Activated T-helper 17 cell treated with anti-CD3 and anti-CD28 coated beads, Interleukin-2, amount 50 U/mL, for 72 hours (primary cell): Measurements from ENCODE around the gene ZMYND8. TPM values are rescaled to one million over a fixed set of nuclear protein-coding genes. Genes with fewer than 3 reads are reported as not detected.
"Not testable (repeated sequence)": the region's sequence is repeated elsewhere in the genome, so short reads cannot be mapped to it uniquely, and the experiment has no call there.

Experiments
- ATAC-seq: fragments of 150-1000 bp; cut with Tn5 transposase; replicated peaks from 2 replicates; pipeline ENCODE4 v1.10.0; 2021; ENCODE audit warnings: mild to moderate bottlenecking, moderate library complexity
- H3K27ac Mint-ChIP-seq: one replicate; pipeline ENCODE4 v1.8.0; 2022; ENCODE audit warnings: mixed read lengths
- H3K27me3 Mint-ChIP-seq: one replicate; pipeline ENCODE4 v1.8.0; 2022; ENCODE audit warnings: mixed read lengths
- H3K36me3 Mint-ChIP-seq: one replicate; pipeline ENCODE4 v1.8.0; 2022; ENCODE audit warnings: low read depth, mild to moderate bottlenecking, mixed read lengths
- H3K4me1 Mint-ChIP-seq: one replicate; pipeline ENCODE4 v1.8.0; 2022; ENCODE audit warnings: mixed read lengths
- H3K4me3 Mint-ChIP-seq: one replicate; pipeline ENCODE4 v1.8.0; 2022; ENCODE audit warnings: mild to moderate bottlenecking, mixed read lengths
- H3K9me3 Mint-ChIP-seq: one replicate; pipeline ENCODE4 v1.8.0; 2022; ENCODE audit warnings: mixed read lengths
- total RNA-seq, 2 donors: library from RNA; stranded (reverse); gene quantifications; one replicate each; pipeline ENCODE4 v1.2.3, GENCODE V29; 2022

The ZMYND8 gene
- total RNA-seq, 2 donors from 2014 or later: 35.3 to 39.4 TPM

DNA sequence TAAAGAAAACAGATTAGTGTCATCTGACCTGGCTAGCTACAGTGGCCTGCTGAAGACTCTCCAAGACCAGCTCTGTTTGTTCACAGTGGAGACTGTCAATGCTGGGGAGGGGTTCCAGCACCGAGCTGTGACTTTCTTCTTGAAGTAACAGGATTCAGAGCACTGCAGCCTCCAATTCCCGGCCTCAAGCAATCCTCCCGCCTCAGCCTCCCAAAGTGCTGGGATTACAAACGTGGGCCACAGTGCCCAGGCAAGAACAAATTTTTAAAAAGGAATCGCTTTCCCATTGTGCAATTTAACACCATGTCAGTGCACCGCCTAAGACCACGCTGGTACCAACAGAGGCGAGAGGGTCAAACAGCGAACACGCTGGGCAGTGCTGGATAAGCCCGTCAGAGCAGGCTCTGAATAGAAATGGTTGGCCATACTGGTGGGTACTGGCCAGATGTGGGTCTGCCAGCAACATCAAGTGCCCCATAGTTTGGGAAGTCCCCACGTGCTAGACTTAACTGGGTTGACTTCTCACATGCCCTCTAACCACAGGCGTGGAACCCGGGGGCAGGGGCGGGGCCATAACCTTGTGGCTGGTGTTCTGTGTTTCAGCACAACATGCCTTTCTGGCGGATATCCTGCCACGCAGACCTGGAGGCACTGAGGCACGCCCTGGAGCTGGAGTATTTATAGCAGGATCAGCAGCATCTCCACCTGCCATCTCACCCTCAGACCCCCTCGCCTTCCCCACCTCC lies 168.9 kb downstream of the ZMYND8 start:
- no peak overlapping the region for H3K27ac Mint-ChIP-seq
- no peak for ATAC-seq
- H3K9me3 Mint-ChIP-seq: no peaks in the 10 kb centered on the region
- H3K4me1 Mint-ChIP-seq: no peaks in the 10 kb centered on the region
- H3K36me3 Mint-ChIP-seq: no peaks in the 10 kb centered on the region
- peaks cover 6% of the 10 kb centered on the region for H3K27me3 Mint-ChIP-seq
- no peak overlapping the region for H3K4me3 Mint-ChIP-seq

DNA sequence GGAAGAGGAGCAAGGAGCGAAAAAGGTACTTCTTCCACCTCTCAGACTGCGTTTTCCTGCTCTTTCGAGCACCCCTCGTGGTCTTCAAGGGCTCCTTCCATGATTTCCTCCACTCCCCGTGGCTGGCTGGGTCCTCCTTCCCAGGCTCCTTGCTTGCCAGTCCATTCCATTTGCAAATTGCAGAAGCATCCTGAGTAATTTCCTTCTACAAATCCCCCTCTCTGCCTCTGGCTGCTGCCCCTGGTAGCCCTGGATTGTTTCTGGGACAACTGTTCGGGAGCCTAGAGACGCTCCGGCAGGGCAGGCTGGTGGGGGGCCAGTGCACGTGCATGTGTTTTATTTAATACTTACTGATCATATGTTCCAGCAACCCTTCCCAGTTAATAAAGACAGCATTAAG lies 173.1 kb downstream of the ZMYND8 start:
- peaks cover 2% of the 10 kb centered on the region for H3K27me3 Mint-ChIP-seq
- no peak overlapping the region for H3K4me3 Mint-ChIP-seq
- H3K36me3 Mint-ChIP-seq: no peaks in the 10 kb centered on the region
- no peak overlapping the region for H3K27ac Mint-ChIP-seq
- H3K4me1 Mint-ChIP-seq: no peaks in the 10 kb centered on the region
- H3K9me3 Mint-ChIP-seq: no peaks in the 10 kb centered on the region
- no peak for ATAC-seq

DNA sequence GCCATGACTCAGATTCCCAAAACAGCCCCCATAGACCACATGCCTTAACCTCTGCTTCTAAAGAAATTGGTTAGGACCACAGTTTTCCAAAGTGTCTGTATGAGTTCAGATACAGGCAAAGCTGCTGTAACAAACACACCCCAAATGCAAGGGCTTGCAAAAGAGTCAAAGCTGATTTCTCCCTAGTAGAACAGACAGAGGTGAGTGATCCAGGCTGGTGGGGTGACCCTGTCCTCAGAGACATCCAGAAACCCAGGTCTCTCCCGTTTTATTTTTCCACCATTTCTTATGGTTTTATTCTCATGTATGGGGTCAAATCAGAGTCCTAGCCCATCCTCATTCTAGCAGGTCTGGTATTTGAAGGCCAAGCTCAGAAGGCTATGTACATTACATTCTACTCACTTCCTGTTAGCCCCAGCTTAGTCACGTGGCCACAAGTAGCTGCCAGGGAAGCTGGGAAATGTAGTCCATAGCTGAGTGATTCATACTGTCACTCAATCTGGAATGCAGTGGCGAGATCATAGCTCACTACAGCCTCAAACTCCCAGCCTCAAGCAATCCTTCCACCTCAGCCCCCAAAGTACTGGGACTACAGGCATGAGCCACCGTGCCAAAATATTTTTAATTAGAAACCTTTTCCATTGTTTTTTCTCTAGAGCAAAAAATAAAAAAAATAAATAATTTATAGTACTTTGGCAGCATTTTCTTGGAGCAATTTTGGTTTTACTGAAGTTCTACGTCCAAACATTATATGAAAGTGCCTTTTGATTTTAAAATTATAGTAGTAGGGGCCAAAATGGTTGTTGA lies 175.2 kb downstream of the ZMYND8 start:
- no peak overlapping the region for H3K4me3 Mint-ChIP-seq
- no peaks in the 10 kb centered on the region for H3K27me3 Mint-ChIP-seq
- H3K36me3 Mint-ChIP-seq: no peaks in the 10 kb centered on the region
- H3K9me3 Mint-ChIP-seq: no peaks in the 10 kb centered on the region
- ATAC-seq: peak; percentile 93
- no peaks in the 10 kb centered on the region for H3K4me1 Mint-ChIP-seq
- H3K27ac Mint-ChIP-seq: no peak overlapping the region

DNA sequence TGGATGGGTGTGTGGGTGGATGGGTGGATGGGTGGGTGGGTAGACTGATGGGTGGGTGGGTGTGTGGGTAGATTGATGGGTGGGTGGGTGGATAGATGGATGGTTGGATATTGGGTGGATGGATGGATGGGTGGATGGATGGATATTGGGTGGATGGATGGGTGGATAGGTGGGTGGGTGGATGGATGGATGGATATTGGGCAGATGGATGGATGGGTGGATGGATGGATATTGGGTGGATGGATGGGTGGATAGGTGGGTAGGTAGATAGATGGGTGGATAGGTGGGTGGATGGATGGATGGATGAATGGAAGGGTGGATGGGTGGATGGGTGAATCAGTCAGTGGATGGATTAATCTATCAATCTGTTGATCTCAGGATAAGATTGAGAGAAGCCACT lies 177.2 kb downstream of the ZMYND8 start:
- Mint-ChIP-seq H3K36me3 (no peaks in the 10 kb centered on the region), H3K4me1 (no peaks in the 10 kb centered on the region), H3K27ac (no peak overlapping the region), H3K27me3 (peaks cover 4% of the 10 kb centered on the region), H3K9me3 (no peaks in the 10 kb centered on the region), H3K4me3 (no peak overlapping the region)
- no peak for ATAC-seq

DNA sequence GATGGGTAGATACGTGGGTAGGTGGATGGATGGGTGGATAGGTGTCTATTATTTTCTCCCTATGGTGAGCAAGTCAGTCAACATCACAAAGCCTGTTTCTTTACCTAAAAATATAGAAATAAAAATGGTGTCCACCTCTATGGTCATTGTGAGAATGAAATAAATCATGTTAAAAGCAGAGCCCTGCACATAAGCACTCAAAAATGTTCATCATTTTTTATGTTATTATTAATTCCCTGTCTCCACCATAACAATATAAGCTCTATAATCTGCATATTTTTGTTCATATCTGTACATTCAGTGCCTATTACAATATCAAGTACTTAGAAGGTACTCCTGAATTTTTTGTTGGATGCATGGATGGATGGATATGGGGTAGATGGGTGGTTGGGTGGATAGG lies 177.6 kb downstream of the ZMYND8 start:
- Mint-ChIP-seq H3K27me3 (peaks cover 4% of the 10 kb centered on the region), H3K4me1 (no peaks in the 10 kb centered on the region), H3K27ac (no peak overlapping the region), H3K9me3 (no peaks in the 10 kb centered on the region), H3K4me3 (no peak overlapping the region), H3K36me3 (no peaks in the 10 kb centered on the region)
- no peak for ATAC-seq

DNA sequence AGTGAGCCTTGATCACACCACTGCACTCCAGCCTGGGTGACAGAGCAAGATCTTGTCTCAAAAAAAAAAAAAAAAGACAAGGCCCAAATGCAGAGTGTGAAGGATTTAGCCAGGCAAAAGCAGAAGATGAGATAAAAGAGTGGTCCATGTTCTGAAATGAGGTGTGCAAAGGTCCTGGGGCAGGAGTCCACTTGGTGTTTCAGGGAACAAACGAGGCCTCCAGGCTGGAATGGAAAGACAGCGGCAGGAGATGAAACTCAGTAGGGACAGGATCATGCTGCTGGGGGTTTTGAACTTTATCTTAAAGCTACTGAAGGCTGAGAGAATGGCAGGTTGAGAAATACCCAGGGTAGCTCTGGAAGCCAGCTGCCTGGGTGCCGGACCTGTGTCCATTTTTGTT lies 178.2 kb downstream of the ZMYND8 start:
- Mint-ChIP-seq H3K4me3 (no peak overlapping the region), H3K4me1 (no peaks in the 10 kb centered on the region), H3K36me3 (no peaks in the 10 kb centered on the region), H3K9me3 (no peaks in the 10 kb centered on the region), H3K27ac (no peak overlapping the region), H3K27me3 (peaks cover 4% of the 10 kb centered on the region)
- no peak for ATAC-seq

DNA sequence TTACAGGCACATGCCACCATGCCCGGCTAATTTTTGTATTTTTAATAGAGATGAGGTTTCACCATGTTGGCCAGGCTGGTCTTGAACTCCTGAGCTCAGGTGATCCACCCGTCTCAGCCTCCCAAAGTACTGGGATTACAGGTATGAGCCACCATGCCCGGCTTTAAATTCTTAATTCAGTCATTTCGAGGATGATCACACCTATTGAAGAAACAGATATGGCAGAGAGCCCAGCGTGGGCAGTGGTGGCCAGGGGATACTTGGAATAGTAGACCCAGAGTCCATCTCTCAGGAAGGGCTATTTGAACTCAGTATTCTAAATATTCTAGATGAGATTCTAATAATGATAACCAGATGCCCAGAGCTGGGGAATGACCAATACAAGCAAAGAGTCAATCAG lies 180.3 kb downstream of the ZMYND8 start:
- H3K4me3 Mint-ChIP-seq, H3K9me3 Mint-ChIP-seq, H3K27ac Mint-ChIP-seq, H3K4me1 Mint-ChIP-seq, H3K27me3 Mint-ChIP-seq, H3K36me3 Mint-ChIP-seq, ATAC-seq: not testable (repeated sequence)

DNA sequence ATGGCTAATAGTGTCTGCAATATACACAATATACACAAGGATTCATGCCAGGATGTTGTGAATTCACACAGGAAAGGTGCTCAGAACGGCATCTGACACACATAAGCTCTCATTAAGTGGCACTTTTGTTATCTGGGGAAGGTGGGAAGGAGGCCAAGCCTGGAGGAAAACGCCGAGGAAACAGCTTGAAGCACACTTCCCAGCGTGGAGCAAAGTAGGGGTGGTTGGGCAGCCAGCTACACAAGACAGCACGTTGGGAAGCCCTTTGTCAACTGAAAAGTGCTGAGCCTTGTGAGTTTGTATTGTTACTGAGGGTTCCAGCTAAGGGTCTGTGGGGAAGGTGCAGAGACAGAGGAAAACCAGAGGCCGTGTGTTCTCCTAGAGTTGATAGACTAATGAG lies 181.0 kb downstream of the ZMYND8 start:
- no peaks in the 10 kb centered on the region for H3K4me1 Mint-ChIP-seq
- no peak overlapping the region for H3K4me3 Mint-ChIP-seq
- H3K27me3 Mint-ChIP-seq: peaks cover 9% of the 10 kb centered on the region
- ATAC-seq: no peak
- H3K27ac Mint-ChIP-seq: no peak overlapping the region
- no peaks in the 10 kb centered on the region for H3K9me3 Mint-ChIP-seq
- no peaks in the 10 kb centered on the region for H3K36me3 Mint-ChIP-seq

DNA sequence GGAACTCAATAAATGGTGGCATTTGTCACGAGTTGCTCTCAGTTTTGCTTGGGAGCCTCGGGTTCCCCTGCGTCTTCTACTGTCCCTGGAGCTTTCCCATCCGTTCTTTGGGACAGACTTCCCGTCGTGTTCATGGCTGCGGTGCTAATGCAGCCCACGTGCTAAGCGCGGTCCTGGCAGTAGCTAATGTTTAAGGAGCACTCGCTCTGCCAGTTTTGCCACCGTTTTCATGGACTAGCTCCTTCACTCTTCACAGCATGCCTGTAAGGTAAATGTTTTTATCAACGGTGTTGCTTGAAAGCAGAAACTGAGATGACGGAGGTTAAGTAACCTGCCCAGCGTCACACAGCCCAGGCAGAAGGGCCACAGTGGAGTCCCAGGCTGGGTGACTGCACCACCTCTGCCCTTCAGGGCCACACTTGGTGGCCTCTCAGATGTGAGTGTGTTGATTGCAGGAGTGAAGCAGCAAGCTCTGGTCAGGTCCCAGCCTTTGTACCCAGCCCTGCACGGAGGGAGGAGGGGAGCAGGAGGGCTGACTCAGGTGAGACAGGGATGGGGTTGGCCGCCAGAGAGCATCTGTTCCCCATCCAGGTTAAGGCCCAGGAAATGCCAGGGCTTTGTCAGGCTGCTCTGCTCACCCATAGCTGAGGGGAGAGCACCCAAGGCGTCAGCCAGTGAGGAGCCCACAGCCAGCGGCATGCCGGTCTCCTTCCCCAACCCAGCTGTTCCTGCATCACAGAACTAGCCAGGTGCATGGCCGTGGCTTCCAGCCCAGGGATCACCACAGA lies 181.8 kb downstream of the ZMYND8 start:
- Mint-ChIP-seq H3K4me1 (no peaks in the 10 kb centered on the region), H3K27ac (no peak overlapping the region), H3K9me3 (no peaks in the 10 kb centered on the region), H3K4me3 (no peak overlapping the region), H3K36me3 (no peaks in the 10 kb centered on the region), H3K27me3 (peaks cover 10% of the 10 kb centered on the region)
- ATAC-seq: no peak

DNA sequence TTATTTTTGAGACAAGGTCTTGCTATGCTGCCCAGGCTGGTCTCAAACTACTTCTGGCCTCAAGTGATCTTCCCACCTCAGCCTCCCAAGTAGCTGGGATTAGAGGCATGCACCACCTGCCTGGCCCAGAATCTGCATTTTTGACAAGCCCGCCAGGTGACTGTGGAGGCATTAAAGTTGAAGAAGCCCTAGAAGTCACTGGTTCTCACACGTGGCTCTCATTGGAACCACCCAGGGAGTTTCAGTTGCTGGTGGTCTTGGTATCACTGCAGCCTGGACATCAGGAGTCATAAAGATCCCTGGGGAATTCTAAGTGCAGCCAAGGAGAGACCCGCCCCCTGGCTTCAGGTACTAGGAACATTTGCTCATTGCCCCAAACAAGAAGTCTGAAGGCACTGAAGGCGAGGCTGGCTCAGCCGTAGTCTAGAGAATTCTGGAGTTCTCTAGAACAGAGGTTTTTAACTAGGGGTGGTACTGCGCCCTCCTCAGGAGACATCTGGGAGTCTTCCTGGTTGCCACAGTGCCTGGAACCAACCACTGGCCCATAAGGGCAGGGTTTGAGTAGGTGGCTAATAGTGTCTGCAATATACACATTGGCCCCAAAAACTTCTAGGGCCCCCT lies 182.8 kb downstream of the ZMYND8 start:
- H3K27ac Mint-ChIP-seq: no peak overlapping the region
- peaks cover 17% of the 10 kb centered on the region for H3K27me3 Mint-ChIP-seq
- H3K4me1 Mint-ChIP-seq: no peaks in the 10 kb centered on the region
- ATAC-seq: no peak
- H3K36me3 Mint-ChIP-seq: no peaks in the 10 kb centered on the region
- H3K9me3 Mint-ChIP-seq: no peaks in the 10 kb centered on the region
- no peak overlapping the region for H3K4me3 Mint-ChIP-seq

DNA sequence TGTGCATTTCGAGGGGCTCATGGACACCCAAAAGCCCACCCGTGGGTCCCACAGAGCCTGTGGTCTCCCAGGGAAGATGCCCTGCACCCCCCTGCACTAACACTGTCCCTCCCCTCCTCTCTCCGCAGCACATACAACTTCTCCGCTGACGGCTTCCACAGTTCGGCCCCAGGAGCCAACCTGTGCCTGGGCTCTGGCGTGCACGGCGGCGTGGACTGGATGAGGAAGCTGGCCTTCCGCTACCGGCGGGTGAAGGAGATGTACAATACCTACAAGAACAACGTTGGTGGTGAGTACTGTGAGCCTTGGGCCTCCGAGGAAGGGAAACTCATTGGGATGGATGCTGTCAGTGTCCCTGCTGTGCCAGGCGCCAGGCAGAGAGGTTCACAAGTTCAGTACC lies 183.9 kb downstream of the ZMYND8 start:
- Mint-ChIP-seq H3K27ac (no peak overlapping the region), H3K4me1 (no peaks in the 10 kb centered on the region), H3K27me3 (peaks cover 18% of the 10 kb centered on the region), H3K36me3 (no peaks in the 10 kb centered on the region), H3K4me3 (no peak overlapping the region), H3K9me3 (no peaks in the 10 kb centered on the region)
- ATAC-seq: no peak

DNA sequence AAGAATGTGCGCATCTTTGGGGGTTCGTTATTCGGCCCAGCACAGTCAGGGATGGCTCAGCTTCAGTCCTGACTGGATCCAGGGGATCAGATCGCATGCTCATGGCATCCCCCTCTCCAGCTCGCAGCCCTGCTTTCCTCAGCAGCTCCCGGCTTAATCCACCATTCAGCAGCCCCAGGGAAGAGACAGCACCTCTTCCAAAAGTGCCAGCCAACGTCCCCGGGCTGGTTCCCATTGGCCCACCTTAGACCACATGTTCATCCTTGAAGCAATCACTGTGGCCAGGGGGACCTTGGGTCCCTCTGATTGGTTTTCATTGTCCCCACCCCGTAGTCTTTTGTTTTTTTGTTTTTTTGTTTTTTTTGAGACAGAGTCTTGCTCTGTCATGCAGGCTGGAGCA lies 188.7 kb downstream of the ZMYND8 start:
- H3K9me3 Mint-ChIP-seq: no peaks in the 10 kb centered on the region
- H3K27ac Mint-ChIP-seq: no peak overlapping the region
- peaks cover 19% of the 10 kb centered on the region for H3K27me3 Mint-ChIP-seq
- H3K4me1 Mint-ChIP-seq: no peaks in the 10 kb centered on the region
- no peaks in the 10 kb centered on the region for H3K36me3 Mint-ChIP-seq
- H3K4me3 Mint-ChIP-seq: no peak overlapping the region
- no peak for ATAC-seq

DNA sequence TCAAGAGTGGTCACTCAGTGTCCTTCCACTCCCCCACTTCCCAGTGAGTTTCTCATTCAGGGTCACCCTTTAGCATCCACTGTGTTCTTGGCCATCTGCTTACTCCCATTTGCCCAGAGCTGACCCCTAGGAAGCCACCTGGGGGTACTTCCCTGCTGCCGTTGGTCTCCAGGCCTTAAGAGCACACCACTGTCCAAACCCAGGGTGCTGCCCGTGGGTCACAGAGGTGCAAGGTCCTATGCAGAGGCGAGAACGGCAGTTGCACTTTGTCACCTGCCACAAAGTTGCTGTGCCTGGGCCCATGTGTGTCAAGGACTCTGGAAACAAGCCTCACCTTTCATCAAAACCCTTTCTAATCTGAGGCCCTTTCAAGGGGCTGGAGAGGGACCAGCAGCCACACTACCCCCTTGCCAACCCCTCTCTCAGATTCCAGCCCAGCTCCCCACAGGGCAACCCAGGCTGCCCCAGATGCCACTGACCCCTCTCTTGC lies 191.1 kb downstream of the ZMYND8 start:
- H3K4me1 Mint-ChIP-seq: no peaks in the 10 kb centered on the region
- H3K9me3 Mint-ChIP-seq: no peaks in the 10 kb centered on the region
- no peak for ATAC-seq

DNA sequence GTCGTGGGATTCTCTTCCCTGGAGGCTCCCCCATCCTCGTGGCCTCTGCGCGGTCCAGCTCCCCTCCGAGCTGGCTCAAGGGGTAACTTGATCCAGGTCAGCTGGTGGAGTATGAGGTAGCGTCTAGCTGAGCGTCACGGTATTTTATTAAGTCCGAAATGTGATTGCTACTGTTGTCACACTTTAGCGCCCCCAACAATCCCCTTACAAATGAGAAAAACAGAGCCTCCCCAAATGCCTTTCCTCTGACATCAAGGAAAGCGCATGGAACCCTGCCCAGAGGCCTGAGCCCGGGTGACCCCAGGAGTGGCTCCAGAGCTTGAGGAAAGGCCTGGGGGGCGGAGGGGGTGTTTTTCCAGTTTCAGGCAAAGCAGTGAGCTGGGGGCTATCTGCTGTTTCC lies 192.4 kb downstream of the ZMYND8 start:
- no peak overlapping the region for H3K4me3 Mint-ChIP-seq
- H3K27ac Mint-ChIP-seq: no peak overlapping the region
- H3K9me3 Mint-ChIP-seq: no peaks in the 10 kb centered on the region
- no peak for ATAC-seq
- no peaks in the 10 kb centered on the region for H3K4me1 Mint-ChIP-seq
- H3K36me3 Mint-ChIP-seq: no peaks in the 10 kb centered on the region
- peaks cover 10% of the 10 kb centered on the region for H3K27me3 Mint-ChIP-seq

More for the DNA sequence above, 191.1 kb downstream of the ZMYND8 start:
- Mint-ChIP-seq H3K27me3 (peaks cover 14% of the 10 kb centered on the region), H3K4me3 (no peak overlapping the region), H3K36me3 (no peaks in the 10 kb centered on the region), H3K27ac (no peak overlapping the region)
